Stomach (tissue), 9 donors: Measurements from ENCODE around the gene SIPA1. TPM values are rescaled to one million over a fixed set of nuclear protein-coding genes. Genes with fewer than 3 reads are reported as not detected.
A peak's percentile ranks its signal among the peaks of the same experiment; 100 is the strongest.

Experiments
- DNase-seq, 2 donors: peaks; one replicate each; pipeline versions ENCODE4 v3.0.0 to v3.0.0-alpha.2; 2013 to 2019
- H3K27ac ChIP-seq, 5 donors: fragments of 200-600 bp in 4 of 5; sonication (generic) in 4 of 5; one replicate each; pipeline ENCODE4 v1.5.1; 2013 to 2019; ENCODE audit warnings: mild to moderate bottlenecking in 1 of 5, moderate library complexity in 1 of 5
- H3K27me3 ChIP-seq, 3 donors: fragments of 200-600 bp; sonication (generic); one replicate each; pipeline ENCODE4 v1.5.1; 2017 to 2019; ENCODE audit warnings: mixed run types in 1 of 3
- H3K36me3 ChIP-seq, 4 donors: fragments of 200-600 bp; sonication (generic); 1 replicate in 3 of 4; 2 replicates in 1 of 4; pipeline ENCODE4 v1.5.1; 2016 to 2019
- H3K4me1 ChIP-seq, 4 donors: fragments of 200-600 bp; sonication (generic); one replicate each; pipeline ENCODE4 v1.5.1; 2016 to 2019
- H3K4me3 ChIP-seq, 4 donors: fragments of 200-600 bp; sonication (generic) in 3 of 4; one replicate each; pipeline ENCODE4 v1.5.1; 2016 to 2019; ENCODE audit warnings: mild to moderate bottlenecking in 1 of 4
- H3K9me3 ChIP-seq, 4 donors: fragments of 200-600 bp; sonication (generic); one replicate each; pipeline ENCODE4 v1.5.1; 2016 to 2019
- EP300 ChIP-seq: sonication (generic); formaldehyde crosslinking; IDR thresholded peaks from one replicate; pipeline ENCODE4 v1.6.1; 2017; ENCODE audit warnings: antibody characterized with exemption
- POLR2A ChIP-seq, 4 donors: fragments of 450-650 bp; IDR thresholded peaks; one replicate each; pipeline ENCODE4 v1.6.1; 2016; ENCODE audit warnings: antibody characterized with exemption in 4 of 4, control low read depth in 2 of 4, mild to moderate bottlenecking in 1 of 4, moderate library complexity in 1 of 4
- POLR2AphosphoS5 ChIP-seq, 3 donors: sonication (generic); formaldehyde crosslinking; IDR thresholded peaks; one replicate each; pipeline ENCODE4 v1.6.1; 2016; ENCODE audit warnings: antibody characterized with exemption in 3 of 3
- WGBS, 5 donors: extraction: QIAGEN DNeasy Blood & Tissue Kit in 3 of 5; methylation state at CpG; one replicate each; pipeline versions ENCODE4 v1.1.5 to v1.1.7; 2013 to 2018; 5-methylcytosine and 5-hydroxymethylcytosine counted together
- intact Hi-C: fragments of 100-400 bp; cut with DNase I; formaldehyde crosslinking; loops from one replicate; pipeline ENCODE4 v1.15.1; 2023; ENCODE audit warnings: low total_unique reads
- polyA plus RNA-seq, 3 donors: library from polyadenylated mRNA; stranded (reverse); fragments of 200-250 nt; gene quantifications; one replicate each; pipeline ENCODE4 v1.2.3, GENCODE V29; 2013
- total RNA-seq, 5 donors: library from RNA; depleted of rRNA; stranded (reverse); fragments of >200 nt; gene quantifications; one replicate each; pipeline versions ENCODE4 v1.1.0 to v1.2.3, GENCODE V29; 2014 to 2016
- TF ChIP-seq, protein P1 (sequence below), 7 experiments: fragments of 450-650 bp in 4 of 7; fragments of 200-600 bp in 3 of 7; sonication (generic) in 3 of 7; IDR thresholded peaks; one replicate each; pipeline ENCODE4 v1.5.1; 2016 to 2019; ENCODE audit warnings: antibody characterized with exemption in 7 of 7, control low read depth in 2 of 7, mild to moderate bottlenecking in 1 of 7
- donor health status: healthy with polysubstance abuse.
- donor health status: Bipolar disorder and iron deficiency.
- donor health status: healthy.

Gene SIPA1
- total and polyA plus RNA-seq, 8 donors: 13.2 to 80.4 (median 42.4) TPM

DNA sequence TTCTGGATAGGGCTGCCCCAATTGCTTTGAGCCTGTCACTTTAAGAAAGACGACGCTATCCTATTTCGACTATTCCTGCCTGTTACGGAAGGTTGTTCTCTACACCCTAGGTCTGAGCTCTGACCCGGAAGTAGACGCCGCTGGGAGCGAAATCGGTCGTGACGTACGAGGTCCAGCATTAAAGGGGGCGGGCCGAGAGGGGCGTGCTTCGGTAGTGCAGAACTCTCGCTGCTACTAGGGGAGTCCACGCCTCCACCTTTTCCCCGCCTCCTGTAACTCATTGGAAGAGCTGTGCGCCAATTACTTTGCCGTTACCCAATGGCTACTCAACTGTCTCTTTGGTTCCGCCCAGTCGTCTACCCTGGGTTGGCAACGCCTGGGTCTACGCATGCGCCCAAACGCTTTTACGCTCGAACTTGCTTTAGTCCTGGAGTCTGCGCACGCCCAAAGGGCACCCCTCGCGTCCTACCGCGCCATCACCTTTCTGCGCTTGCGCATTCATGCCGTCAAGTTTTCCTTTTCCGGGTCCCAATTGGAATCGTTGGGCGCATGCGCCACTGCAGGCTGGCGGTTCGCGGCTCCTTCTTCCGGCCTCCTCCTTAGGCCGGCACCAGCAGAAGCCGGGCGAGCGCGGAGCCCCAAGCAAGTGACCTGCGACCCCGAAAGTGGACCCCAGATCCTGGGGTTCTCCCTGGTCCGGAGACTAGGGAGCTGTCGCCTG is 22.5 kb upstream of the SIPA1 start, which contains the start of gene PCNX3:
Gene PCNX3, plus strand, starts transcription at position 548 of the 721 bp plus-strand sequence. CDS start 536 bp downstream, outside the sequence.
- Histone ChIP-seq H3K4me3 (peak within 1 kb of the TSS; percentile 79 to 98 (median 98)), H3K9me3 (no peaks in the 10 kb centered on the region), H3K27ac (peak within 1 kb of the TSS; percentile 93 to 99 (median 95)), H3K36me3 (peaks cover 33 to 60% (median 52%) of the 10 kb centered on the region in 4 donors), H3K27me3 (no peaks in the 10 kb centered on the region), H3K4me1 (peaks cover 45 to 67% (median 52%) of the 10 kb centered on the region in 4 donors)
- TF ChIP-seq, protein P1, sequence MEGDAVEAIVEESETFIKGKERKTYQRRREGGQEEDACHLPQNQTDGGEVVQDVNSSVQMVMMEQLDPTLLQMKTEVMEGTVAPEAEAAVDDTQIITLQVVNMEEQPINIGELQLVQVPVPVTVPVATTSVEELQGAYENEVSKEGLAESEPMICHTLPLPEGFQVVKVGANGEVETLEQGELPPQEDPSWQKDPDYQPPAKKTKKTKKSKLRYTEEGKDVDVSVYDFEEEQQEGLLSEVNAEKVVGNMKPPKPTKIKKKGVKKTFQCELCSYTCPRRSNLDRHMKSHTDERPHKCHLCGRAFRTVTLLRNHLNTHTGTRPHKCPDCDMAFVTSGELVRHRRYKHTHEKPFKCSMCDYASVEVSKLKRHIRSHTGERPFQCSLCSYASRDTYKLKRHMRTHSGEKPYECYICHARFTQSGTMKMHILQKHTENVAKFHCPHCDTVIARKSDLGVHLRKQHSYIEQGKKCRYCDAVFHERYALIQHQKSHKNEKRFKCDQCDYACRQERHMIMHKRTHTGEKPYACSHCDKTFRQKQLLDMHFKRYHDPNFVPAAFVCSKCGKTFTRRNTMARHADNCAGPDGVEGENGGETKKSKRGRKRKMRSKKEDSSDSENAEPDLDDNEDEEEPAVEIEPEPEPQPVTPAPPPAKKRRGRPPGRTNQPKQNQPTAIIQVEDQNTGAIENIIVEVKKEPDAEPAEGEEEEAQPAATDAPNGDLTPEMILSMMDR (IDR thresholded peaks at IDR 0.05): no peak
- TF ChIP-seq POLR2A (IDR thresholded peaks at IDR 0.05) (peak in 1 of 4 donors; percentile 20), POLR2AphosphoS5 (IDR thresholded peaks at IDR 0.05) (peak; percentile 72 to 90 (median 89)), EP300 (no peak)
- intact Hi-C loops: no loop called here
- 0 to 1% (median 0%) methylated on average over 16 to 55 of the region's 55 CpGs for WGBS, 5 donors
- peak; percentile 100 for DNase-seq

DNA sequence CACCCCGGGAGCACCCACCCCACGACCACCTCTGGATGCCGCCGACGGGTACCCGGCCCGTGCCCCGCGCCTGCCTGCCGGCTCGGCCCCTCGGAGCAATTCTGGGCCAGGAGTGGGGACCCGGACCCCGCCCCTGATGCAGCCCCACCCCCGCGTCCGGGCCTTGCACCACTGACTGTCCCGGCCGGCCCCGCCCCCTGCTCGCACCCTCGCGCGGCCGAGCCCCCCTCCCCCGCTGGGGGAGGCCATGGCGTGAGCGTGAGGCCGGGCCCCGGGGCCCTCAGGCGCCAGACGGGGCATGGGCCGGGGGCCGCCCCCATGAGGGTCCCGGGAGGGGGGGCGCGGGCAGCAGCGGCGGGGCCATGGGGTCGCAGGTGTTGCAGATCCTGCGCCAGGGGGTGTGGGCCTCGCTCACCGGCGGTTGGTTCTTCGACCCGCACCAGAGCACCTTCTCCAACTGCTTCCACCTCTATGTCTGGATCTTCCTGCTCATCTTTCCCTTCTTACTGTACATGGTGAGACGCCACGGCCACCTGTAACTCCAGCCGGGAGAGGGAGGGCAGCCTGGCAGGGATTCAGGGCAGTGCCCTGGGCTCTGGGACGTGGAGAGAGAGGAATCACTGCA is 21.8 kb upstream of the SIPA1 start:
- H3K4me3 ChIP-seq: peak overlapping the region; percentile 79 to 98 (median 98)
- peak; percentile 37 to 72 for DNase-seq
- peak overlapping the region; percentile 93 to 99 (median 95) for H3K27ac ChIP-seq
- intact Hi-C loops: no loop called here
- H3K27me3 ChIP-seq: no peaks in the 10 kb centered on the region
- TF ChIP-seq POLR2A (IDR thresholded peaks at IDR 0.05) (no peak), EP300 (no peak), POLR2AphosphoS5 (IDR thresholded peaks at IDR 0.05) (no peak)
- TF ChIP-seq, protein P1 (IDR thresholded peaks at IDR 0.05): no peak
- H3K9me3 ChIP-seq: no peaks in the 10 kb centered on the region
- H3K36me3 ChIP-seq: peaks cover 35 to 60% (median 52%) of the 10 kb centered on the region in 4 donors
- WGBS, 5 donors: 0 to 3% (median 1%) methylated on average over 8 to 50 of the region's 50 CpGs
- peaks cover 40 to 61% (median 46%) of the 10 kb centered on the region in 4 donors for H3K4me1 ChIP-seq

DNA sequence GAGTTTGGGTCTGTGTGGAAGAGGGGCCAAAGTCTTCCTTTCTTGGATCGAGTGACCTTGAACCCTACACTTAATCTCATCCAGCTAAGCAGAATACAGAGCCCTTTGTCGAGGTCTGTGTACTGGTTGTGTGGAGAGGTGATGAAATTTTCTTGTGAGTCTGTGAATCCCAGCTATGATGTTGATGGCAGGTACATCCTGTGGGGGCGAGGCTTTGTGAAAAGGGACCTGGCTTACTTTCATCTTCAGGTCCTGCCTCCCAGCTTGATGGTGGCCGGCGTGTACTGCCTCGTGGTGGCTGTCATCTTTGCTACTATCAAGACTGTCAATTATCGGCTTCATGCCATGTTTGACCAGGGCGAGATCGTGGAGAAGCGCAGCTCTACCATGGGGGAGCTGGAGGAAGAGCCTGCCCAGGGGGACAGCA is 21.3 kb upstream of the SIPA1 start:
- Histone ChIP-seq H3K4me3 (peak overlapping the region; percentile 79 to 98 (median 98)), H3K27me3 (no peaks in the 10 kb centered on the region), H3K4me1 (peaks cover 35 to 55% (median 40%) of the 10 kb centered on the region in 4 donors), H3K27ac (peak overlapping the region in 3 of 5 donors; percentile 93 to 99 (median 95)), H3K36me3 (peaks cover 40 to 60% (median 54%) of the 10 kb centered on the region in 4 donors), H3K9me3 (no peaks in the 10 kb centered on the region)
- WGBS, 5 donors: 41 to 56% (median 45%) methylated on average over 10 of the region's 10 CpGs
- no peak for DNase-seq
- intact Hi-C loops: no loop called here
- TF ChIP-seq EP300 (no peak), POLR2A (IDR thresholded peaks at IDR 0.05) (no peak), POLR2AphosphoS5 (IDR thresholded peaks at IDR 0.05) (no peak)
- TF ChIP-seq, protein P1 (IDR thresholded peaks at IDR 0.05): no peak

DNA sequence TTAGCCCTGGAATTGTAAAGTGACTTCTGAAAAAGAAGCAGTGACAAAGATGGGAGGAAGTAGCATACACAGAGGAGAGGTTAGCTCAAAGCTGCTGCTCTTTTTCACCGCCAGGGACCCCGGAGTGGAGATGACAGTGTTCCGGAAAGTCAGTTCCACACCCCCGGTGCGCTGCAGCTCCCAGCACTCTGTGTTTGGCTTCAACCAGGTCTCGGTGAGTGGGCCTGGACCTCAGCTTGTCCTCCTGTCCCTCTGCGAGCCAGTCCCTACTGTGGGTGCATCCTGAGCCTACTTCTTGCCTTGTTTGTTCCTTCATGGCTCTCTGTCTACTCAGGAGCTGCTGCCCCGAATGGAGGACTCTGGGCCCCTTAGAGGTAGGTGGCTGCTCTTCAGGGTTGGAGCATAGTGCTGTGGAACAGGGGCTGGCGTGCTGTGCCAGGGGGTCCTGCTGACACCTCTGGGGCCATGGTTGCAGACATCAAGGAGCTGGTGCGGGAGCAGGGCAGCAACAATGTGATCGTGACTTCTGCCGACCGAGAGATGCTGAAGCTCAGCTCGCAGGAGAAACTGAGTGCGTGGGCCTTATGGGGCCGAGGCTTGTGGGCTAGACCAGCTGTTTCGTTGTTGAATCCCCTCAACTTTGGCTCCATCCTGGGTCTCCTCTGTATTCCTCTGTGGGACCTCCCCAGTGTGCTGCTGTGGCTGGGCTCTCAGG is 20.6 kb upstream of the SIPA1 start:
- Histone ChIP-seq H3K9me3 (no peaks in the 10 kb centered on the region), H3K27ac (no peak overlapping the region), H3K4me1 (peaks cover 27 to 48% (median 33%) of the 10 kb centered on the region in 4 donors), H3K36me3 (peaks cover 40 to 60% (median 58%) of the 10 kb centered on the region in 4 donors), H3K27me3 (no peaks in the 10 kb centered on the region), H3K4me3 (peak overlapping the region in 3 of 4 donors; percentile 79 to 98 (median 98))
- DNase-seq: no peak
- 82 to 93% (median 89%) methylated on average over 17 of the region's 17 CpGs for WGBS, 5 donors
- intact Hi-C loops: no loop called here
- TF ChIP-seq, protein P1 (IDR thresholded peaks at IDR 0.05): no peak
- TF ChIP-seq EP300 (no peak), POLR2AphosphoS5 (IDR thresholded peaks at IDR 0.05) (no peak), POLR2A (IDR thresholded peaks at IDR 0.05) (no peak)
